Brain pericyte (primary cell): ENCODE data around the gene IL2RA.
"Not testable (repeated sequence)": the region's sequence is repeated elsewhere in the genome, so short reads cannot be mapped to it uniquely, and the experiment has no call there.

Experiments
- DNase-seq: peaks from one replicate; pipeline ENCODE4 v3.0.0-alpha.2; 2012; ENCODE audit warnings: low read depth, low spot score

IL2RA gene

GRCh38 chr10:6082496-6083395 lies 20.6 kb upstream of the IL2RA start:
- no peak for DNase-seq

GRCh38 chr10:6080417-6080973 lies 18.3 kb upstream of the IL2RA start:
- DNase-seq: no peak

GRCh38 chr10:6079044-6079443 lies 16.9 kb upstream of the IL2RA start:
- no peak for DNase-seq

- no peak for DNase-seq
Measured at GRCh38 chr10:6077071-6077675, 15.0 kb upstream of the IL2RA start.

- no peak for DNase-seq
Measured at GRCh38 chr10:6074489-6075301, 12.5 kb upstream of the IL2RA start.

- DNase-seq: no peak
Measured at GRCh38 chr10:6072215-6072934, 10.2 kb upstream of the IL2RA start.

- DNase-seq: no peak
Measured at GRCh38 chr10:6071181-6072175, 9.3 kb upstream of the IL2RA start.

- DNase-seq: no peak
Measured at GRCh38 chr10:6070660-6071059, 8.5 kb upstream of the IL2RA start.

GRCh38 chr10:6069081-6069931 lies 7.1 kb upstream of the IL2RA start:
- DNase-seq: no peak

- no peak for DNase-seq
Measured at GRCh38 chr10:6068422-6068821, 6.3 kb upstream of the IL2RA start.

GRCh38 chr10:6068006-6068405 lies 5.8 kb upstream of the IL2RA start:
- no peak for DNase-seq

- DNase-seq: no peak
Measured at GRCh38 chr10:6067457-6067856, 5.3 kb upstream of the IL2RA start.

GRCh38 chr10:6065835-6066234 lies 3.7 kb upstream of the IL2RA start:
- no peak for DNase-seq

- no peak for DNase-seq
Measured at GRCh38 chr10:6065406-6065805, 3.2 kb upstream of the IL2RA start.

- DNase-seq: not testable (repeated sequence)
Measured at GRCh38 chr10:6064726-6065125, 2.6 kb upstream of the IL2RA start.

GRCh38 chr10:6064119-6064518 lies 2.0 kb upstream of the IL2RA start:
- no peak for DNase-seq

GRCh38 chr10:6061056-6061455 lies 1.1 kb downstream of the IL2RA start:
- DNase-seq: no peak

- DNase-seq: no peak
Measured at GRCh38 chr10:6059506-6059905, 2.7 kb downstream of the IL2RA start.
